GM21360 (cell line): Measurements from ENCODE around the gene POLR1B.
A peak's percentile ranks its signal among the peaks of the same experiment; 100 is the strongest.
"Not testable (repeated sequence)": the region's sequence is repeated elsewhere in the genome, so short reads cannot be mapped to it uniquely, and the experiment has no call there.

ENCODE experiments used
- ATAC-seq: cut with Tn5 transposase; IDR thresholded peaks from one replicate; pipeline ENCODE4 v1.9.1; 2021; ENCODE audit warnings: mild to moderate bottlenecking, moderate library complexity; ENCODE audit not compliant: unreplicated experiment

POLR1B gene

GRCh38 chr2:112542123-112542983, at the start of gene POLR1B:
Gene POLR1B, plus strand, starts transcription at chr2:112542465. Its CDS starts 30 bp downstream, at chr2:112542495.
- ATAC-seq: peak; percentile 74

GRCh38 chr2:112493048-112493447, 49.2 kb upstream of the POLR1B start:
- no peak for ATAC-seq

- ATAC-seq: no peak
Measured at GRCh38 chr2:112493858-112494648, 48.2 kb upstream of the POLR1B start.

- no peak for ATAC-seq
Measured at GRCh38 chr2:112494828-112495227, 47.4 kb upstream of the POLR1B start.

- ATAC-seq: not testable (repeated sequence)
Measured at GRCh38 chr2:112495878-112496277, 46.4 kb upstream of the POLR1B start.

GRCh38 chr2:112500850-112501484, 41.3 kb upstream of the POLR1B start:
- not testable (repeated sequence) for ATAC-seq

GRCh38 chr2:112509239-112509998, 32.8 kb upstream of the POLR1B start:
- not testable (repeated sequence) for ATAC-seq

GRCh38 chr2:112516801-112517200, 25.5 kb upstream of the POLR1B start:
- ATAC-seq: no peak

- no peak for ATAC-seq
Measured at GRCh38 chr2:112518807-112519206, 23.5 kb upstream of the POLR1B start.

- ATAC-seq: no peak
Measured at GRCh38 chr2:112519506-112519905, 22.8 kb upstream of the POLR1B start.

GRCh38 chr2:112520234-112520783, 22.0 kb upstream of the POLR1B start:
- no peak for ATAC-seq

- ATAC-seq: no peak
Measured at GRCh38 chr2:112523291-112523777, 18.9 kb upstream of the POLR1B start.

- not testable (repeated sequence) for ATAC-seq
Measured at GRCh38 chr2:112524276-112524675, 18.0 kb upstream of the POLR1B start.

GRCh38 chr2:112528541-112528940, 13.7 kb upstream of the POLR1B start:
- ATAC-seq: no peak

- no peak for ATAC-seq
Measured at GRCh38 chr2:112529757-112530156, 12.5 kb upstream of the POLR1B start.

- no peak for ATAC-seq
Measured at GRCh38 chr2:112530728-112531127, 11.5 kb upstream of the POLR1B start.

GRCh38 chr2:112534826-112535225, 7.4 kb upstream of the POLR1B start:
- no peak for ATAC-seq

GRCh38 chr2:112536665-112537064, 5.6 kb upstream of the POLR1B start:
- ATAC-seq: not testable (repeated sequence)

GRCh38 chr2:112539306-112539705, 3.0 kb upstream of the POLR1B start:
- no peak for ATAC-seq

- ATAC-seq: no peak
Measured at GRCh38 chr2:112540906-112541305, 1.4 kb upstream of the POLR1B start.
